WTC11 (cell line): Measurements from ENCODE around the gene TMEM60. TPM values are rescaled to one million over a fixed set of nuclear protein-coding genes. Genes with fewer than 3 reads are reported as not detected.

Experiments
- ATAC-seq: fragments of 200-7000 bp; cut with Tn5 transposase; 2 replicates; pipeline ENCODE4 v1.10.0; 2021; ENCODE audit warnings: mild to moderate bottlenecking, moderate library complexity
- CTCF ChIA-PET: fragments of 300-600 bp; sonication (Branson Sonifier 250); formaldehyde crosslinking; loops from one replicate; lab custom pipeline; 2021; ENCODE audit warnings: antibody characterized with exemption; lab: Charles Lee
- POLR2A ChIA-PET: fragments of 350-600 bp; sonication (Branson Sonifier 250); formaldehyde crosslinking; loops from one replicate; lab custom pipeline; 2021; ENCODE audit warnings: antibody characterized with exemption; lab: Charles Lee
- DNase-seq: peaks from one replicate; pipeline ENCODE4 v3.0.0; 2021; ENCODE audit warnings: low spot score
- H3K27ac Mint-ChIP-seq: 2 replicates; pipeline ENCODE4 v1.8.0; 2021; ENCODE audit warnings: mixed read lengths
- H3K27me3 Mint-ChIP-seq: 2 replicates; pipeline ENCODE4 v1.8.0; 2021; ENCODE audit warnings: low read depth, mild to moderate bottlenecking, moderate library complexity, mixed read lengths
- H3K36me3 Mint-ChIP-seq: 2 replicates; pipeline ENCODE4 v1.8.0; 2021; ENCODE audit warnings: mixed read lengths
- H3K4me1 Mint-ChIP-seq: 2 replicates; pipeline ENCODE4 v1.8.0; 2022; ENCODE audit warnings: mixed read lengths
- H3K4me3 Mint-ChIP-seq: 2 replicates; pipeline ENCODE4 v1.8.0; 2021; ENCODE audit warnings: mild to moderate bottlenecking, moderate library complexity, mixed read lengths
- H3K9me3 Mint-ChIP-seq: 2 replicates; pipeline ENCODE4 v1.8.0; 2021; ENCODE audit warnings: mixed read lengths
- ATF1 ChIP-seq: sonication (generic); formaldehyde crosslinking; IDR thresholded peaks from 2 replicates; pipeline ENCODE4 v1.8.1; 2023; ENCODE audit warnings: mild to moderate bottlenecking, moderate library complexity, missing genetic modification reagents
- EMX1 ChIP-seq: fragments of 250-450 bp; sonication (Bioruptor Pico); IDR thresholded peaks from 2 replicates; pipeline ENCODE4 v1.8.0; 2021; ENCODE audit warnings: mild to moderate bottlenecking
- FOXK1 ChIP-seq: sonication (generic); formaldehyde crosslinking; IDR thresholded peaks from 2 replicates; pipeline ENCODE4 v1.8.0; 2022; ENCODE audit warnings: mild to moderate bottlenecking, moderate library complexity, missing genetic modification reagents
- FOXP1 ChIP-seq: sonication (generic); formaldehyde crosslinking; IDR thresholded peaks from 2 replicates; pipeline ENCODE4 v1.8.0; 2022; ENCODE audit warnings: missing genetic modification reagents, mild to moderate bottlenecking, moderate library complexity, borderline replicate concordance
- HMGA2 ChIP-seq: fragments of 250-450 bp; sonication (Bioruptor Pico); IDR thresholded peaks from 2 replicates; pipeline ENCODE4 v1.4.0; 2021; ENCODE audit warnings: mild to moderate bottlenecking, moderate library complexity
- JUN ChIP-seq: sonication (generic); formaldehyde crosslinking; IDR thresholded peaks from 2 replicates; pipeline ENCODE4 v1.8.0; 2023; ENCODE audit warnings: mild to moderate bottlenecking, missing genetic modification reagents
- KAT7 ChIP-seq: sonication (generic); formaldehyde crosslinking; IDR thresholded peaks from 2 replicates; pipeline ENCODE4 v1.8.1; 2023; ENCODE audit warnings: missing genetic modification reagents, mild to moderate bottlenecking, borderline replicate concordance
- MXD4 ChIP-seq: fragments of 250-450 bp; sonication (Bioruptor Pico); IDR thresholded peaks from 2 replicates; pipeline ENCODE4 v1.8.0; 2021; ENCODE audit warnings: mild to moderate bottlenecking, moderate library complexity, borderline replicate concordance
- NFATC4 ChIP-seq: fragments of 250-450 bp; sonication (Bioruptor Pico); IDR thresholded peaks from 2 replicates; pipeline ENCODE4 v1.9.0; 2021; ENCODE audit warnings: mild to moderate bottlenecking
- NR3C1 ChIP-seq: sonication (generic); formaldehyde crosslinking; conservative IDR thresholded peaks from 2 replicates; pipeline ENCODE4 v1.8.1; 2023; ENCODE audit warnings: low read depth, mild to moderate bottlenecking, missing genetic modification reagents
- OVOL2 ChIP-seq: fragments of 250-450 bp; sonication (Bioruptor Pico); IDR thresholded peaks from 2 replicates; pipeline ENCODE4 v1.9.0; 2021; ENCODE audit warnings: mild to moderate bottlenecking, borderline replicate concordance
- TEAD1 ChIP-seq: sonication (generic); formaldehyde crosslinking; IDR thresholded peaks from 2 replicates; pipeline ENCODE4 v1.8.0; 2022; ENCODE audit warnings: mild to moderate bottlenecking, missing genetic modification reagents
- TEAD4 ChIP-seq: sonication (generic); formaldehyde crosslinking; IDR thresholded peaks from 2 replicates; pipeline ENCODE4 v1.8.0; 2022; ENCODE audit warnings: mild to moderate bottlenecking, missing genetic modification reagents
- ZNF138 ChIP-seq: sonication (generic); formaldehyde crosslinking; conservative IDR thresholded peaks from 2 replicates; pipeline ENCODE4 v1.8.1; 2022; ENCODE audit warnings: mild to moderate bottlenecking, moderate library complexity, missing genetic modification reagents
- ZNF219 ChIP-seq: sonication (generic); formaldehyde crosslinking; IDR thresholded peaks from 2 replicates; pipeline ENCODE4 v1.8.0; 2023; ENCODE audit warnings: missing genetic modification reagents, mild to moderate bottlenecking, borderline replicate concordance
- ZSCAN18 ChIP-seq: fragments of 250-450 bp; sonication (Bioruptor Pico); IDR thresholded peaks from 2 replicates; pipeline ENCODE4 v2.1.2; 2022; ENCODE audit warnings: mild to moderate bottlenecking, moderate library complexity
- total RNA-seq: library from RNA; stranded (reverse); gene quantifications from 3 replicates; pipeline ENCODE4 v1.2.3, GENCODE V29; 2021
- TF ChIP-seq, protein P1 (sequence below): fragments of 250-450 bp; sonication (Bioruptor Pico); IDR thresholded peaks from 2 replicates; pipeline ENCODE4 v1.9.0; 2021; ENCODE audit warnings: mild to moderate bottlenecking
- TF ChIP-seq, protein P2 (sequence below): fragments of 200-600 bp; IDR thresholded peaks from 2 replicates; pipeline ENCODE4 v1.8.0; 2022; ENCODE audit warnings: antibody characterized with exemption
- TF ChIP-seq, protein P3 (sequence below): sonication (generic); formaldehyde crosslinking; IDR thresholded peaks from 2 replicates; pipeline ENCODE4 v1.8.1; 2023; ENCODE audit warnings: mild to moderate bottlenecking, missing genetic modification reagents, borderline replicate concordance

TMEM60 gene
- total RNA-seq, 1 experiment from 2014 or later, result 21.5 TPM

DNA sequence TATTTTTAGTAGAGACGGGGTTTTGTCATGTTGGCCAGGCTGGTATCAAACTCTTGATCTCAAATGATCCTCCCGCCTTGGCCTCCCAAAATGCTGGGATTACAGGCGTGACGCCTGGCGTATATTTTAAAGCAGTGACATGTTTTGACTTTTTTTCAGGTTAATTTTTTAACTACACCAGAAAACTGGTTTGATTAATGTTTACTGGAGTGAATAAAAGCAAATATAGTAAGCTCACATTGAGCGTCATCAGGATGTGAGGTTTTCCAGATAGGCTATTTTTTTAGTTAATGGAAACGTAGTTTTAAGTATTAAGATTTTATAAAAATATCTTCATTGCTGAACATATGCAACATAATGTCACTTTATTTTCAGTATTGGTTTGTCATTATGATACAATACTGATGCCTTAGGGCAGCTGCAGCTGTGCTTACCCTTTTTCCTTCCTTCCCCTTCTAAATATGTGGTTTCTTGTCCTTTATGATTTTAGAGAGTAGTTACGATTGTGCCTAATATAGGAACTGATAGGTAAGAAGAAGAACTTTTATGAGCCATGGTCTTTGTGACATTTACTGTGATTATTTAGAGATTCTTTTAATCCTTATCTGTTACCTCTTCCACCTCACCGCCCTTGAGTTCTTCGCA is 37.3 kb downstream of the TMEM60 start:
- ATAC-seq (no peak), DNase-seq (no peak)
- TF ChIP-seq, protein P1, sequence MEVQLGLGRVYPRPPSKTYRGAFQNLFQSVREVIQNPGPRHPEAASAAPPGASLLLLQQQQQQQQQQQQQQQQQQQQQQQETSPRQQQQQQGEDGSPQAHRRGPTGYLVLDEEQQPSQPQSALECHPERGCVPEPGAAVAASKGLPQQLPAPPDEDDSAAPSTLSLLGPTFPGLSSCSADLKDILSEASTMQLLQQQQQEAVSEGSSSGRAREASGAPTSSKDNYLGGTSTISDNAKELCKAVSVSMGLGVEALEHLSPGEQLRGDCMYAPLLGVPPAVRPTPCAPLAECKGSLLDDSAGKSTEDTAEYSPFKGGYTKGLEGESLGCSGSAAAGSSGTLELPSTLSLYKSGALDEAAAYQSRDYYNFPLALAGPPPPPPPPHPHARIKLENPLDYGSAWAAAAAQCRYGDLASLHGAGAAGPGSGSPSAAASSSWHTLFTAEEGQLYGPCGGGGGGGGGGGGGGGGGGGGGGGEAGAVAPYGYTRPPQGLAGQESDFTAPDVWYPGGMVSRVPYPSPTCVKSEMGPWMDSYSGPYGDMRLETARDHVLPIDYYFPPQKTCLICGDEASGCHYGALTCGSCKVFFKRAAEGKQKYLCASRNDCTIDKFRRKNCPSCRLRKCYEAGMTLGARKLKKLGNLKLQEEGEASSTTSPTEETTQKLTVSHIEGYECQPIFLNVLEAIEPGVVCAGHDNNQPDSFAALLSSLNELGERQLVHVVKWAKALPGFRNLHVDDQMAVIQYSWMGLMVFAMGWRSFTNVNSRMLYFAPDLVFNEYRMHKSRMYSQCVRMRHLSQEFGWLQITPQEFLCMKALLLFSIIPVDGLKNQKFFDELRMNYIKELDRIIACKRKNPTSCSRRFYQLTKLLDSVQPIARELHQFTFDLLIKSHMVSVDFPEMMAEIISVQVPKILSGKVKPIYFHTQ (CRISPR knock-in tag), result no peak
- TF ChIP-seq ATF1 (CRISPR knock-in tag), result no peak
- no peak for TF ChIP-seq OVOL2 (CRISPR knock-in tag)
- TF ChIP-seq ZSCAN18 (CRISPR knock-in tag), result no peak
- no peak for TF ChIP-seq MXD4 (CRISPR knock-in tag)
- no peak for TF ChIP-seq TEAD4 (CRISPR knock-in tag)
- TF ChIP-seq NR3C1 (CRISPR knock-in tag), result no peak
- TF ChIP-seq TEAD1 (CRISPR knock-in tag), result no peak
- TF ChIP-seq ZNF219 (CRISPR knock-in tag), result no peak
- TF ChIP-seq EMX1 (CRISPR knock-in tag), result no peak
- no peak for TF ChIP-seq FOXK1 (CRISPR knock-in tag)
- no peak for TF ChIP-seq NFATC4 (CRISPR knock-in tag)
- TF ChIP-seq KAT7 (CRISPR knock-in tag), result no peak
- no peak for TF ChIP-seq FOXP1 (CRISPR knock-in tag)
- no peak for TF ChIP-seq ZNF138 (CRISPR knock-in tag)
- TF ChIP-seq HMGA2, result no peak
- no peaks in the 10 kb centered on the region for H3K36me3 Mint-ChIP-seq
- ChIA-PET POLR2A (interaction anchor here (0.6 kb wide), 1 partner anchor 1490 kb away, joined by 4 read pairs; no protein-coding TSS in a partner anchor), CTCF (interaction anchor here (1.8 kb wide), 1 partner anchor 109 kb away, joined by 8 read pairs; no protein-coding TSS in a partner anchor)
- H3K9me3 Mint-ChIP-seq, result no peaks in the 10 kb centered on the region
- H3K4me1 Mint-ChIP-seq, result peaks cover 6% of the 10 kb centered on the region
- H3K4me3 Mint-ChIP-seq, result no peak overlapping the region
- H3K27ac Mint-ChIP-seq, result no peak overlapping the region
- H3K27me3 Mint-ChIP-seq, result no peaks in the 10 kb centered on the region

- Mint-ChIP-seq H3K36me3 (no peaks in the 10 kb centered on the region), H3K4me1 (no peaks in the 10 kb centered on the region), H3K27me3 (no peaks in the 10 kb centered on the region), H3K9me3 (no peaks in the 10 kb centered on the region), H3K4me3 (no peak overlapping the region), H3K27ac (0 out of 2 replicates have a peak overlapping the region, but pooled peaks have one; percentile 32)
- DNase-seq (peak; percentile 64), ATAC-seq (peak; percentile 76)
- TF ChIP-seq JUN (CRISPR knock-in tag) (no peak), HMGA2 (0 out of 2 replicates have a peak, but pooled peaks have one; percentile 8)
- TF ChIP-seq, protein P2, sequence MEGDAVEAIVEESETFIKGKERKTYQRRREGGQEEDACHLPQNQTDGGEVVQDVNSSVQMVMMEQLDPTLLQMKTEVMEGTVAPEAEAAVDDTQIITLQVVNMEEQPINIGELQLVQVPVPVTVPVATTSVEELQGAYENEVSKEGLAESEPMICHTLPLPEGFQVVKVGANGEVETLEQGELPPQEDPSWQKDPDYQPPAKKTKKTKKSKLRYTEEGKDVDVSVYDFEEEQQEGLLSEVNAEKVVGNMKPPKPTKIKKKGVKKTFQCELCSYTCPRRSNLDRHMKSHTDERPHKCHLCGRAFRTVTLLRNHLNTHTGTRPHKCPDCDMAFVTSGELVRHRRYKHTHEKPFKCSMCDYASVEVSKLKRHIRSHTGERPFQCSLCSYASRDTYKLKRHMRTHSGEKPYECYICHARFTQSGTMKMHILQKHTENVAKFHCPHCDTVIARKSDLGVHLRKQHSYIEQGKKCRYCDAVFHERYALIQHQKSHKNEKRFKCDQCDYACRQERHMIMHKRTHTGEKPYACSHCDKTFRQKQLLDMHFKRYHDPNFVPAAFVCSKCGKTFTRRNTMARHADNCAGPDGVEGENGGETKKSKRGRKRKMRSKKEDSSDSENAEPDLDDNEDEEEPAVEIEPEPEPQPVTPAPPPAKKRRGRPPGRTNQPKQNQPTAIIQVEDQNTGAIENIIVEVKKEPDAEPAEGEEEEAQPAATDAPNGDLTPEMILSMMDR, result peak; percentile 85
- TF ChIP-seq, protein P3, sequence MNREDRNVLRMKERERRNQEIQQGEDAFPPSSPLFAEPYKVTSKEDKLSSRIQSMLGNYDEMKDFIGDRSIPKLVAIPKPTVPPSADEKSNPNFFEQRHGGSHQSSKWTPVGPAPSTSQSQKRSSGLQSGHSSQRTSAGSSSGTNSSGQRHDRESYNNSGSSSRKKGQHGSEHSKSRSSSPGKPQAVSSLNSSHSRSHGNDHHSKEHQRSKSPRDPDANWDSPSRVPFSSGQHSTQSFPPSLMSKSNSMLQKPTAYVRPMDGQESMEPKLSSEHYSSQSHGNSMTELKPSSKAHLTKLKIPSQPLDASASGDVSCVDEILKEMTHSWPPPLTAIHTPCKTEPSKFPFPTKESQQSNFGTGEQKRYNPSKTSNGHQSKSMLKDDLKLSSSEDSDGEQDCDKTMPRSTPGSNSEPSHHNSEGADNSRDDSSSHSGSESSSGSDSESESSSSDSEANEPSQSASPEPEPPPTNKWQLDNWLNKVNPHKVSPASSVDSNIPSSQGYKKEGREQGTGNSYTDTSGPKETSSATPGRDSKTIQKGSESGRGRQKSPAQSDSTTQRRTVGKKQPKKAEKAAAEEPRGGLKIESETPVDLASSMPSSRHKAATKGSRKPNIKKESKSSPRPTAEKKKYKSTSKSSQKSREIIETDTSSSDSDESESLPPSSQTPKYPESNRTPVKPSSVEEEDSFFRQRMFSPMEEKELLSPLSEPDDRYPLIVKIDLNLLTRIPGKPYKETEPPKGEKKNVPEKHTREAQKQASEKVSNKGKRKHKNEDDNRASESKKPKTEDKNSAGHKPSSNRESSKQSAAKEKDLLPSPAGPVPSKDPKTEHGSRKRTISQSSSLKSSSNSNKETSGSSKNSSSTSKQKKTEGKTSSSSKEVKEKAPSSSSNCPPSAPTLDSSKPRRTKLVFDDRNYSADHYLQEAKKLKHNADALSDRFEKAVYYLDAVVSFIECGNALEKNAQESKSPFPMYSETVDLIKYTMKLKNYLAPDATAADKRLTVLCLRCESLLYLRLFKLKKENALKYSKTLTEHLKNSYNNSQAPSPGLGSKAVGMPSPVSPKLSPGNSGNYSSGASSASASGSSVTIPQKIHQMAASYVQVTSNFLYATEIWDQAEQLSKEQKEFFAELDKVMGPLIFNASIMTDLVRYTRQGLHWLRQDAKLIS (CRISPR knock-in tag), result no peak
- CTCF ChIA-PET, result interaction anchor here (0.6 to 1.8 kb wide), 11 partner anchors 12 to 110 kb away, joined by 3 to 8 read pairs (median 3); partner anchors contain the start of genes PHTF2 and TMEM60
- POLR2A ChIA-PET, result no interaction called here
Measured at GRCh38 chr7:77759294-77759889, 38.8 kb downstream of the TMEM60 start.
